Natural killer cell (primary cell): ENCODE measurements around the gene HOXB7. TPM values are rescaled to one million over a fixed set of nuclear protein-coding genes. Genes with fewer than 3 reads are reported as not detected.

ENCODE experiments used
- ATAC-seq, 3 donors: fragments of 150-1000 bp in 2 of 3; fragments of 200-7000 bp in 1 of 3; cut with Tn5 transposase; 1 replicate in 1 of 3; 2 replicates in 2 of 3; pipeline ENCODE4 v1.10.0; 2021; ENCODE audit warnings: mild to moderate bottlenecking in 2 of 3, moderate library complexity in 2 of 3
- DNase-seq, 2 donors: peaks; one replicate each; pipeline versions ENCODE4 v3.0.0 to v3.0.0-alpha.2; 2013 to 2021; ENCODE audit warnings: mixed read lengths in 1 of 2
- H3K27ac ChIP-seq: one replicate; pipeline ENCODE4 v1.5.1; 2013; ENCODE audit warnings: mild to moderate bottlenecking, low read length
- H3K27me3 ChIP-seq: one replicate; pipeline ENCODE4 v1.6.1; 2013; ENCODE audit warnings: low read length; ENCODE audit not compliant: control insufficient read depth, insufficient read depth
- H3K36me3 ChIP-seq: one replicate; pipeline ENCODE4 v1.6.1; 2013; ENCODE audit warnings: low read length; ENCODE audit not compliant: control insufficient read depth, insufficient read depth
- H3K4me1 ChIP-seq: one replicate; pipeline ENCODE4 v1.6.1; 2013; ENCODE audit warnings: low read length; ENCODE audit not compliant: control insufficient read depth, insufficient read depth
- H3K4me3 ChIP-seq: one replicate; pipeline ENCODE4 v1.5.1; 2013; ENCODE audit warnings: low read length
- H3K9me3 ChIP-seq: one replicate; pipeline ENCODE4 v1.6.1; 2013; ENCODE audit warnings: low read length; ENCODE audit not compliant: control insufficient read depth, insufficient read depth
- H3K27ac Mint-ChIP-seq, 2 donors: one replicate each; pipeline ENCODE4 v1.8.0; 2022; ENCODE audit warnings: mild to moderate bottlenecking in 2 of 2, mixed read lengths in 2 of 2, moderate library complexity in 1 of 2
- H3K27me3 Mint-ChIP-seq, 2 donors: one replicate each; pipeline ENCODE4 v1.8.0; 2022; ENCODE audit warnings: low read depth in 2 of 2, mixed read lengths in 2 of 2
- H3K36me3 Mint-ChIP-seq: one replicate; pipeline ENCODE4 v1.8.0; 2022; ENCODE audit warnings: mixed read lengths
- H3K4me1 Mint-ChIP-seq, 2 donors: one replicate each; pipeline ENCODE4 v1.8.0; 2022; ENCODE audit warnings: mixed read lengths in 2 of 2
- H3K4me3 Mint-ChIP-seq: one replicate; pipeline ENCODE4 v1.8.0; 2022; ENCODE audit warnings: mild to moderate bottlenecking, moderate library complexity, mixed read lengths
- H3K9me3 Mint-ChIP-seq, 2 donors: one replicate each; pipeline ENCODE4 v1.8.0; 2022; ENCODE audit warnings: mixed read lengths in 2 of 2
- CTCF ChIP-seq: fragments of 200-600 bp; IDR thresholded peaks from one replicate; pipeline ENCODE4 v1.8.0; 2022; ENCODE audit warnings: antibody characterized with exemption
- WGBS: methylation state at CpG from one replicate; pipeline ENCODE4 v1.1.7; 2013; ENCODE audit warnings: missing lambda C conversion rate; ENCODE audit not compliant: insufficient coverage; 5-methylcytosine and 5-hydroxymethylcytosine counted together
- intact Hi-C: fragments of 100-400 bp; cut with micrococcal nuclease; formaldehyde crosslinking; loops from one replicate; pipeline ENCODE4 v1.14.2; 2022
- total RNA-seq, 4 donors: library from RNA; stranded (reverse); fragments of 120-200 nt in 1 of 4; gene quantifications; one replicate each; pipeline versions ENCODE4 v1.2.3 to v1.2.4, GENCODE V29; 2013 to 2022

Gene HOXB7
- total RNA-seq, 3 donors from 2014 or later (not counting 1 experiment from before 2014, with no cell fraction given): 0.45 to 1.4 (median 0.97) TPM

DNA sequence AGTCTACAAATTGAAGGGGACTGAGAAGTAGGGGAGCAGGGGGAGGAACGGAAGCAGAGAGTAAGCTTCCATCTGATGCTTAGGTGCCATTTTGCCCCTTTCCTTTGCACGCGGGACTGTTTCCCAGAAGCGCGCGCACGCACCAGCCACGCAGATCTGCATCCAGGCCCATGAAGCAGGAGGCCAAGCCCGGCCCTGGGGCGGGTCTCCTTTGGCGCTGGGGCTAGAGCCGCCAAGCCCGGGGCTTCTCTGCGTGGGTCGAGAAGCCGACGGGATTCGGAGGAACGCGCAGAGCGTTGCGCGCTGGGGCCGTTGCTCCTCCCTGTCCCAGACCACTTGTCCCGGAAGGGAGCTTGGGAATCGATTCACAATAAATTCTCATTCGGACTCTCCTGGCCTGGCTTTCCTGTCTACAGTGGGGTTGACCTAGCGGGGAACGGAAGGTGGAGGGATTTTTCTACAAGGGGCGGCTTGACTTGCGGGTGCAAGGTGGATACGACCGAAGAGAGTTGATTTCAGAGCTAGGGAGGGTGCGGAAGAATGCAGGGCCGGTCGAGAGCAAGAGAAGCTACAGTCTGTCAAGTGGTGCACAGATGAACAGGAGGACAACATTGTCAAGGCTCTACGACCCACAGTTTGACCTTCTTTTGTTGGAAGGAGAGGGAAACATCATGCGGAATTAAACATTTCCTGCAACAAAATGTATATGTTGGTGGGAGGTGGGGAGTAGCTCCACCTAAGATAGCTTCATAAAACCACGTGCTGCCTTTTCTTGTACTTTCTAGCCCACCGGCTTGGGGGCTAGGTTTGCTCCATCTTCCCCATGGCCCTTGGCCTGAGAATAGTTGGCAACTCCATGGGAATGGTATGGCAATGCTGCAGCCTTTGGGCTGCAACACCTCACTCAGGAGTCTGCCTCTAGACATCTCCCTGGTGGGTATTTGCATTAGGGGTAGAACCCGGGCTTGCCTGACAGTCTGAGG is 10.9 kb upstream of the HOXB7 start:
- H3K4me3 Mint-ChIP-seq: no peak overlapping the region
- Histone ChIP-seq H3K4me3 (no peak overlapping the region), H3K27me3 (peaks cover 75% of the 10 kb centered on the region), H3K9me3 (no peaks in the 10 kb centered on the region), H3K27ac (no peak overlapping the region), H3K36me3 (no peaks in the 10 kb centered on the region), H3K4me1 (peaks cover 37% of the 10 kb centered on the region)
- peaks cover 80 to 81% of the 10 kb centered on the region in 2 donors for H3K27me3 Mint-ChIP-seq
- H3K27ac Mint-ChIP-seq: no peak overlapping the region
- H3K9me3 Mint-ChIP-seq: no peaks in the 10 kb centered on the region
- H3K36me3 Mint-ChIP-seq: peaks cover 6% of the 10 kb centered on the region
- peaks cover 24 to 39% of the 10 kb centered on the region in 2 donors for H3K4me1 Mint-ChIP-seq
- WGBS: 87% methylated on average over 41 of the region's 41 CpGs
- ATAC-seq: no peak
- intact Hi-C loops: loop anchor here (5.0 kb wide), 1 partner anchor 539 kb away; no protein-coding TSS in a partner anchor
- DNase-seq: no peak
- TF ChIP-seq CTCF: no peak

DNA sequence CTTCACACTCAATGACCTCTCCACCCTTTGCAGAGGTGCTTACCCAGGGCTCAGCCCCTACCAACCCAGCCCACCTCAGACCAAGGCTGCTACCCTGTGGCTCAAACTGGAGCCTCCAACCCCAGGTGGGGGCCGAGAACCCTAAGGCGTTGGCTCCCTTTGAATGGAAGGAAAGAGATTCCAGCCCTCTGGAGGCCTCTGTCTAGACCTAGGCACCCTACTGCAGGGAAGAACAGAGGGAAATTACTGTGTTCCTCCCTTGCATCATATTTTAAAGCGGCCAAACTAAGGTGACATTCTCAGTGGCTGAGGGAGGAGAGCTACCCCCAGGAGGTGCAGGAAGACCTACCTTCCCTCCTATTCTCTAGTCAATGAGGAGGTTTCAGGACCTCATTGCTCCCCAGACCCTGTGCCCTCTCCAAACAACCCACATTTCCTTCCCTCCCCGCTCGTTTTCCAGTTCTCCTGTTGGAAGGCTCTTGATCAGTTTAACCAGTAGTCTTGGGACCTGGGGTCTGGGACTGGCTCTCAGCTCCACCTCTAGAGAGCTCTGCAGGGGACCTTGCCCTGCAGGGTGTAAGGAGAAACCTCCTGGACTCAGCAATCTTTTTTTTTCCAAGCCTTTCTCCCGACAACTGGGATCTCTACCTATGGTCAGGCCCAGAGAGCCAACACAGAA is 9.8 kb upstream of the HOXB7 start:
- no peak overlapping the region for H3K4me3 ChIP-seq
- TF ChIP-seq CTCF: no peak
- ATAC-seq: no peak
- peaks cover 80 to 81% of the 10 kb centered on the region in 2 donors for H3K27me3 Mint-ChIP-seq
- no peak overlapping the region for H3K27ac Mint-ChIP-seq
- no peaks in the 10 kb centered on the region for H3K9me3 Mint-ChIP-seq
- H3K36me3 Mint-ChIP-seq: peaks cover 7% of the 10 kb centered on the region
- H3K4me3 Mint-ChIP-seq: no peak overlapping the region
- no peaks in the 10 kb centered on the region for H3K36me3 ChIP-seq
- H3K4me1 Mint-ChIP-seq: peaks cover 13 to 28% of the 10 kb centered on the region in 2 donors
- no peak overlapping the region for H3K27ac ChIP-seq
- no peaks in the 10 kb centered on the region for H3K9me3 ChIP-seq
- WGBS: 86% methylated on average over 6 of the region's 6 CpGs
- intact Hi-C loops: loop anchor here (5.0 kb wide), 1 partner anchor 538 kb away; no protein-coding TSS in a partner anchor
- H3K4me1 ChIP-seq: peaks cover 28% of the 10 kb centered on the region
- H3K27me3 ChIP-seq: peaks cover 81% of the 10 kb centered on the region
- no peak for DNase-seq

- no peaks in the 10 kb centered on the region for H3K9me3 Mint-ChIP-seq
- H3K4me1 Mint-ChIP-seq: peaks cover 12 to 29% of the 10 kb centered on the region in 2 donors
- Histone ChIP-seq H3K36me3 (no peaks in the 10 kb centered on the region), H3K27ac (no peak overlapping the region), H3K4me3 (no peak overlapping the region), H3K9me3 (no peaks in the 10 kb centered on the region), H3K27me3 (peaks cover 82% of the 10 kb centered on the region), H3K4me1 (peaks cover 23% of the 10 kb centered on the region)
- TF ChIP-seq CTCF: no peak
- 87% methylated on average over 32 of the region's 32 CpGs for WGBS
- peak overlapping the region in 1 of 2 donors; percentile 77 for H3K27ac Mint-ChIP-seq
- peaks cover 7% of the 10 kb centered on the region for H3K36me3 Mint-ChIP-seq
- ATAC-seq: no peak
- intact Hi-C loops: loop anchor here (2.0 to 10.0 kb wide), 4 partner anchors 135 to 593 kb away; no protein-coding TSS in a partner anchor
- DNase-seq: no peak
- H3K27me3 Mint-ChIP-seq: peaks cover 80 to 86% of the 10 kb centered on the region in 2 donors
- peak overlapping the region; percentile 67 for H3K4me3 Mint-ChIP-seq
Observed at GRCh38 chr17:48619826-48620449, 9.1 kb upstream of the HOXB7 start.
